MCF 10A (cell line): ENCODE data around the gene HOXA4. TPM values are rescaled to one million over a fixed set of nuclear protein-coding genes. Genes with fewer than 3 reads are reported as not detected.

Experiments used
- BruUV-seq: library from RNA; stranded (reverse); fragments of 400-500 nt; replicated peaks from 2 replicates; lab custom pipeline; 2021; lab: Mats Ljungman, UMichigan
- CTCF ChIA-PET: fragments of 300-600 bp; sonication (Branson Sonifier 250); formaldehyde crosslinking; extraction: SDS; loops from one replicate; lab custom pipeline; 2021; ENCODE audit warnings: antibody characterized with exemption, inconsistent platforms; lab: Yijun Ruan, JAX
- POLR2A ChIA-PET: fragments of 300-600, 350-650 bp; sonication (Branson Sonifier 250); formaldehyde crosslinking; extraction: SDS; loops from one replicate; lab custom pipeline; 2020; ENCODE audit warnings: antibody characterized with exemption, inconsistent platforms; lab: Yijun Ruan, JAX
- DNase-seq: peaks from one replicate; pipeline ENCODE4 v3.0.0-alpha.2; 2018; ENCODE audit not compliant: unreplicated experiment
- H3K27ac Mint-ChIP-seq: one replicate; pipeline ENCODE4 v1.8.0; 2022; ENCODE audit warnings: mild to moderate bottlenecking, low read depth, mixed read lengths; ENCODE audit not compliant: unreplicated experiment
- H3K27me3 Mint-ChIP-seq: one replicate; pipeline ENCODE4 v1.8.0; 2022; ENCODE audit warnings: mixed read lengths; ENCODE audit not compliant: insufficient read depth, unreplicated experiment
- H3K36me3 Mint-ChIP-seq: one replicate; pipeline ENCODE4 v1.8.0; 2022; ENCODE audit warnings: mild to moderate bottlenecking, moderate library complexity, mixed read lengths; ENCODE audit not compliant: insufficient read depth, unreplicated experiment
- H3K4me1 Mint-ChIP-seq: one replicate; pipeline ENCODE4 v1.8.0; 2022; ENCODE audit warnings: mixed read lengths; ENCODE audit not compliant: insufficient read depth, unreplicated experiment
- H3K4me3 Mint-ChIP-seq: one replicate; pipeline ENCODE4 v1.8.0; 2022; ENCODE audit warnings: mild to moderate bottlenecking, moderate library complexity, mixed read lengths; ENCODE audit not compliant: unreplicated experiment
- H3K9me3 Mint-ChIP-seq: one replicate; pipeline ENCODE4 v1.8.0; 2022; ENCODE audit warnings: mixed read lengths; ENCODE audit not compliant: unreplicated experiment
- CTCF ChIP-seq: fragments of 200-600 bp; IDR thresholded peaks from one replicate; pipeline ENCODE4 v1.8.0; 2022; ENCODE audit warnings: antibody characterized with exemption, mild to moderate bottlenecking; ENCODE audit not compliant: unreplicated experiment
- intact Hi-C: fragments of 100-400 bp; cut with micrococcal nuclease; formaldehyde crosslinking; loops from 2 replicates; pipeline ENCODE4 v1.14.1; 2022
- total RNA-seq: library from RNA; stranded (reverse); gene quantifications from 2 replicates; pipeline ENCODE4 v1.2.3, GENCODE V29; 2022

Gene HOXA4
- total RNA-seq, 1 experiment from 2014 or later = 2.6 TPM

GRCh38 chr7:27138472-27138871 lies 7.9 kb upstream of the HOXA4 start:
- Mint-ChIP-seq H3K36me3 (peaks cover 24% of the 10 kb centered on the region), H3K27ac (peak overlapping the region; percentile 99), H3K4me1 (peaks cover 63% of the 10 kb centered on the region), H3K9me3 (no peaks in the 10 kb centered on the region), H3K4me3 (peak overlapping the region; percentile 100), H3K27me3 (no peaks in the 10 kb centered on the region)
- CTCF ChIA-PET = no interaction called here
- no peak for TF ChIP-seq CTCF
- BruUV-seq = no TSS peak
- POLR2A ChIA-PET = interaction anchor here (0.7 to 1.3 kb wide), 3 partner anchors 10 to 478 kb away, joined by 3 read pairs; no protein-coding TSS in a partner anchor
- DNase-seq = no peak
- intact Hi-C loops = no loop called here

GRCh38 chr7:27137640-27138315 lies 7.2 kb upstream of the HOXA4 start:
- no TSS peak for BruUV-seq
- no peak for TF ChIP-seq CTCF
- Mint-ChIP-seq H3K9me3 (no peaks in the 10 kb centered on the region), H3K36me3 (peaks cover 23% of the 10 kb centered on the region), H3K27me3 (no peaks in the 10 kb centered on the region), H3K4me1 (peaks cover 63% of the 10 kb centered on the region), H3K27ac (peak overlapping the region; percentile 99), H3K4me3 (peak overlapping the region; percentile 100)
- peak; percentile 56 for DNase-seq
- CTCF ChIA-PET = no interaction called here
- POLR2A ChIA-PET = interaction anchor here (0.7 to 1.3 kb wide), 5 partner anchors 10 to 938 kb away, joined by 3 read pairs; no protein-coding TSS in a partner anchor
- intact Hi-C loops = no loop called here

- H3K27me3 Mint-ChIP-seq = no peaks in the 10 kb centered on the region
- no peaks in the 10 kb centered on the region for H3K9me3 Mint-ChIP-seq
- peak; percentile 98 for DNase-seq
- ChIA-PET CTCF (interaction anchor here (0.6 to 4.5 kb wide), 6 partner anchors 9 to 1242 kb away, joined by 3 to 19 read pairs (median 3); partner anchors contain the start of gene HOXA5), POLR2A (interaction anchor here (0.7 to 2.9 kb wide), 9 partner anchors 9 to 934 kb away, joined by 3 to 13 read pairs (median 5); partner anchors contain the start of gene HOXA5)
- peak overlapping the region; percentile 95 for H3K27ac Mint-ChIP-seq
- TF ChIP-seq CTCF = no peak
- H3K4me3 Mint-ChIP-seq = peak overlapping the region; percentile 42
- H3K36me3 Mint-ChIP-seq = peaks cover 7% of the 10 kb centered on the region
- peaks cover 48% of the 10 kb centered on the region for H3K4me1 Mint-ChIP-seq
- no TSS peak for BruUV-seq
- intact Hi-C loops = no loop called here
These were observed 3.8 kb upstream of the HOXA4 start for GRCh38 chr7:27134392-27134791.

GRCh38 chr7:27133409-27134231 lies 3.1 kb upstream of the HOXA4 start:
- no peaks in the 10 kb centered on the region for H3K27me3 Mint-ChIP-seq
- H3K36me3 Mint-ChIP-seq = peaks cover 7% of the 10 kb centered on the region
- no TSS peak for BruUV-seq
- H3K4me3 Mint-ChIP-seq = peak overlapping the region; percentile 42
- TF ChIP-seq CTCF = no peak
- DNase-seq = no peak
- ChIA-PET POLR2A (interaction anchor here (1.0 to 2.9 kb wide), 6 partner anchors 10 to 294 kb away, joined by 3 to 13 read pairs (median 4); partner anchors contain the start of genes HOXA5 and HOXA9), CTCF (interaction anchor here (0.6 to 4.5 kb wide), 7 partner anchors 10 to 341 kb away, joined by 3 to 19 read pairs (median 3); partner anchors contain the start of gene HOXA5)
- H3K27ac Mint-ChIP-seq = peak overlapping the region; percentile 95
- intact Hi-C loops = no loop called here
- no peaks in the 10 kb centered on the region for H3K9me3 Mint-ChIP-seq
- H3K4me1 Mint-ChIP-seq = peaks cover 50% of the 10 kb centered on the region
